Neural cell (in vitro differentiated cells): ENCODE data around the gene TFEB. TPM values are rescaled to one million over a fixed set of nuclear protein-coding genes. Genes with fewer than 3 reads are reported as not detected.

Experiments used
- H2AFZ ChIP-seq: fragments of 200-600, 300-800 bp; sonication (generic), shearing (Covaris generic); 2 replicates; pipeline ENCODE4 v1.6.0; 2014; ENCODE audit warnings: low read depth, mild to moderate bottlenecking, antibody characterized with exemption, low read length, moderate library complexity
- H3F3A ChIP-seq: fragments of 200-600 bp; shearing (Covaris generic); 2 replicates; pipeline ENCODE4 v1.6.1; 2016; ENCODE audit warnings: mild to moderate bottlenecking, moderate library complexity, mixed read lengths, antibody characterized with exemption, low read length; ENCODE audit not compliant: insufficient read depth, poor library complexity, severe bottlenecking
- H3K27ac ChIP-seq: fragments of 200-600, 300-800 bp; sonication (generic), shearing (Covaris generic); 2 replicates; pipeline ENCODE4 v1.5.1; 2014; ENCODE audit warnings: mild to moderate bottlenecking, low read length, moderate library complexity
- H3K27me3 ChIP-seq: fragments of 300-800, 200-600 bp; sonication (generic), shearing (Covaris generic); 2 replicates; pipeline ENCODE4 v1.6.0; 2014; ENCODE audit warnings: mild to moderate bottlenecking, low read depth, low read length, moderate library complexity; ENCODE audit not compliant: insufficient read depth
- H3K36me3 ChIP-seq: fragments of 300-800, 200-600 bp; sonication (generic), shearing (Covaris generic); 2 replicates; pipeline ENCODE4 v1.5.1; 2014; ENCODE audit warnings: mild to moderate bottlenecking, antibody characterized with exemption, low read length, moderate library complexity; ENCODE audit not compliant: insufficient read depth
- H3K4me2 ChIP-seq: fragments of 300-800, 200-600 bp; sonication (generic), shearing (Covaris generic); 2 replicates; pipeline ENCODE4 v1.6.0; 2014; ENCODE audit warnings: mild to moderate bottlenecking, low read length
- H3K4me3 ChIP-seq: fragments of 300-800, 200-600 bp; sonication (generic), shearing (Covaris generic); 2 replicates; pipeline ENCODE4 v1.5.1; 2014; ENCODE audit warnings: mild to moderate bottlenecking, low read length, moderate library complexity
- H3K79me2 ChIP-seq: fragments of 200-600 bp; shearing (Covaris generic); replicated peaks from 2 replicates; pipeline ENCODE4 v1.6.0; 2014; ENCODE audit warnings: mild to moderate bottlenecking, low read length, moderate library complexity; ENCODE audit not compliant: insufficient read depth
- H3K9ac ChIP-seq: fragments of 300-800, 200-600 bp; sonication (generic), shearing (Covaris generic); 2 replicates; pipeline ENCODE4 v1.6.1; 2016; ENCODE audit warnings: mild to moderate bottlenecking, low read length, mixed read lengths
- H3K9me2 ChIP-seq: fragments of 200-600 bp; shearing (Covaris generic); 2 replicates; pipeline ENCODE4 v1.6.1; 2016; ENCODE audit warnings: mild to moderate bottlenecking, low read length, mixed read lengths; ENCODE audit not compliant: insufficient read depth
- H3K9me3 ChIP-seq: fragments of 200-600, 300-800 bp; sonication (generic), shearing (Covaris generic); 2 replicates; pipeline ENCODE4 v1.6.1; 2016; ENCODE audit warnings: mild to moderate bottlenecking, mixed run types, low read length, moderate library complexity, mixed read lengths
- H4K20me1 ChIP-seq: fragments of 200-600 bp; shearing (Covaris generic); 2 replicates; pipeline ENCODE4 v1.6.1; 2016; ENCODE audit warnings: mild to moderate bottlenecking, mixed run types; ENCODE audit not compliant: insufficient read depth
- EP300 ChIP-seq: fragments of 450-650 bp; conservative IDR thresholded peaks from 2 replicates; pipeline ENCODE4 v1.6.1; 2014; ENCODE audit warnings: antibody characterized with exemption, mild to moderate bottlenecking, moderate library complexity; ENCODE audit not compliant: poor library complexity, severe bottlenecking
- EZH2 ChIP-seq: fragments of 200-600, 300-800 bp; shearing (Covaris generic), sonication (generic); IDR thresholded peaks from 2 replicates; pipeline ENCODE4 v1.6.1; 2014; ENCODE audit warnings: antibody characterized with exemption, low read length, borderline replicate concordance, mild to moderate bottlenecking; ENCODE audit not compliant: insufficient read depth, poor library complexity, severe bottlenecking
- MXI1 ChIP-seq: fragments of 450-650 bp; conservative IDR thresholded peaks from 2 replicates; pipeline ENCODE4 v1.6.1; 2014; ENCODE audit warnings: antibody characterized with exemption, mild to moderate bottlenecking; ENCODE audit not compliant: poor library complexity, severe bottlenecking
- POLR2AphosphoS5 ChIP-seq: IDR thresholded peaks from 2 replicates; pipeline ENCODE4 v1.6.1; 2012
- RAD21 ChIP-seq: fragments of 450-650 bp; conservative IDR thresholded peaks from 2 replicates; pipeline ENCODE4 v1.6.1; 2014; ENCODE audit warnings: antibody characterized with exemption, mild to moderate bottlenecking, moderate library complexity
- REST ChIP-seq: IDR thresholded peaks from 2 replicates; pipeline ENCODE4 v1.6.1; 2012; ENCODE audit warnings: borderline replicate concordance
- SMC3 ChIP-seq: fragments of 450-650 bp; conservative IDR thresholded peaks from 2 replicates; pipeline ENCODE4 v1.6.1; 2014; ENCODE audit warnings: antibody characterized with exemption, mild to moderate bottlenecking, moderate library complexity; ENCODE audit not compliant: poor library complexity
- TAF1 ChIP-seq: IDR thresholded peaks from 2 replicates; pipeline ENCODE4 v1.6.1; 2012; ENCODE audit warnings: low read depth
- polyA plus RNA-seq: library from polyadenylated mRNA; depleted of rRNA; stranded (reverse); fragments of >200 nt; gene quantifications from 2 replicates; pipeline ENCODE4 v1.2.3, GENCODE V29; 2014
- TF ChIP-seq, protein P1 (sequence below): fragments of 450-650 bp; IDR thresholded peaks from 2 replicates; pipeline ENCODE4 v1.5.1; 2014; ENCODE audit warnings: antibody characterized with exemption, mild to moderate bottlenecking, moderate library complexity; ENCODE audit not compliant: poor library complexity, severe bottlenecking

The TFEB gene
- polyA plus RNA-seq, 1 donor from 2014 or later = 0.24 TPM

DNA sequence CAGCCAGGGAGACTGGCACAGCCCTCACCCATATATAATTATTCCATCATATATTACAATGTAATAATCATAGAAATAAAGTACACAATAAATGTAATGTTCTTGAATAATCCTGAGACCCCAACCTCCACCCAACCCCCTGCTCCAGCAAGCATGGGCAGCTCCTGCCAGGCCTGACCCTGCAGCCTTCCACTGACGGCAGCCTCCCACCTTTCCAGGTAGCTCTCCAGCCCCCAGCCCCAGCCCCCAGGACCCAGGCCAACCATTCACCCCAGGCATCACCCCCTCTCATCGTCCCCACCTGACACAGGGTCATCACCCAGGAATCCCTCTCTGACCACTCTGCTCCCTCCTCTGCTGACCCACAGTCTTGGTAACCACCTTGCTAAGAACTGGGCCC lies 14.6 kb downstream of the TFEB start:
- H3K4me2 ChIP-seq = no peak overlapping the region
- no peak overlapping the region for H3K27ac ChIP-seq
- no peaks in the 10 kb centered on the region for H3K9me2 ChIP-seq
- H3F3A ChIP-seq = no peaks in the 10 kb centered on the region
- H4K20me1 ChIP-seq = no peaks in the 10 kb centered on the region
- H3K79me2 ChIP-seq = no peaks in the 10 kb centered on the region
- H3K9me3 ChIP-seq = no peaks in the 10 kb centered on the region
- H3K27me3 ChIP-seq = no peaks in the 10 kb centered on the region
- no peak overlapping the region for H2AFZ ChIP-seq
- no peaks in the 10 kb centered on the region for H3K36me3 ChIP-seq
- no peak overlapping the region for H3K9ac ChIP-seq
- TF ChIP-seq EZH2 (no peak), MXI1 (no peak), REST (no peak), SMC3 (no peak)
- TF ChIP-seq, protein P1, sequence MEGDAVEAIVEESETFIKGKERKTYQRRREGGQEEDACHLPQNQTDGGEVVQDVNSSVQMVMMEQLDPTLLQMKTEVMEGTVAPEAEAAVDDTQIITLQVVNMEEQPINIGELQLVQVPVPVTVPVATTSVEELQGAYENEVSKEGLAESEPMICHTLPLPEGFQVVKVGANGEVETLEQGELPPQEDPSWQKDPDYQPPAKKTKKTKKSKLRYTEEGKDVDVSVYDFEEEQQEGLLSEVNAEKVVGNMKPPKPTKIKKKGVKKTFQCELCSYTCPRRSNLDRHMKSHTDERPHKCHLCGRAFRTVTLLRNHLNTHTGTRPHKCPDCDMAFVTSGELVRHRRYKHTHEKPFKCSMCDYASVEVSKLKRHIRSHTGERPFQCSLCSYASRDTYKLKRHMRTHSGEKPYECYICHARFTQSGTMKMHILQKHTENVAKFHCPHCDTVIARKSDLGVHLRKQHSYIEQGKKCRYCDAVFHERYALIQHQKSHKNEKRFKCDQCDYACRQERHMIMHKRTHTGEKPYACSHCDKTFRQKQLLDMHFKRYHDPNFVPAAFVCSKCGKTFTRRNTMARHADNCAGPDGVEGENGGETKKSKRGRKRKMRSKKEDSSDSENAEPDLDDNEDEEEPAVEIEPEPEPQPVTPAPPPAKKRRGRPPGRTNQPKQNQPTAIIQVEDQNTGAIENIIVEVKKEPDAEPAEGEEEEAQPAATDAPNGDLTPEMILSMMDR = no peak
- H3K4me3 ChIP-seq = no peak overlapping the region

GRCh38 chr6:41720262-41720620 lies 15.2 kb downstream of the TFEB start:
- H4K20me1 ChIP-seq = no peaks in the 10 kb centered on the region
- H3K9ac ChIP-seq = no peak overlapping the region
- no peak overlapping the region for H3K4me3 ChIP-seq
- H3K9me2 ChIP-seq = no peaks in the 10 kb centered on the region
- no peaks in the 10 kb centered on the region for H3K36me3 ChIP-seq
- H3K9me3 ChIP-seq = no peaks in the 10 kb centered on the region
- no peak overlapping the region for H3K27ac ChIP-seq
- no peaks in the 10 kb centered on the region for H3F3A ChIP-seq
- TF ChIP-seq EP300 = no peak
- no peak for TF ChIP-seq TAF1
- TF ChIP-seq, protein P1 = no peak
- no peak for TF ChIP-seq RAD21
- no peak for TF ChIP-seq EZH2
- TF ChIP-seq POLR2AphosphoS5 = no peak
- no peak for TF ChIP-seq SMC3
- TF ChIP-seq MXI1 = no peak
- no peak for TF ChIP-seq REST
- no peaks in the 10 kb centered on the region for H3K79me2 ChIP-seq
- H3K27me3 ChIP-seq = no peaks in the 10 kb centered on the region
- no peak overlapping the region for H2AFZ ChIP-seq
- no peak overlapping the region for H3K4me2 ChIP-seq
